ENCODE results near the gene CENPX. TPM values are rescaled to one million over a fixed set of nuclear protein-coding genes. Genes with fewer than 3 reads are reported as not detected.
A peak's percentile ranks its signal among the peaks of the same experiment; 100 is the strongest.
"Not testable (repeated sequence)": the region's sequence is repeated elsewhere in the genome, so short reads cannot be mapped to it uniquely, and the experiment has no call there.

Gene CENPX
- total RNA-seq, 1 donor from 2014 or later: 40.2 TPM

GRCh38 chr17:82042649-82043048 lies 20.0 kb upstream of the CENPX start:
- Histone ChIP-seq H3K27me3 (no peaks in the 10 kb centered on the region), H3K36me3 (no peaks in the 10 kb centered on the region), H3K27ac (no peak overlapping the region), H3K9me3 (no peaks in the 10 kb centered on the region), H3K4me3 (no peak overlapping the region), H3K4me1 (peaks cover 5% of the 10 kb centered on the region)
- DNase-seq (no peak), ATAC-seq (no peak)
- no peak for TF ChIP-seq CTCF (IDR thresholded peaks at IDR 0.05)
- intact Hi-C loops (cut with DNase I): no loop called here

GRCh38 chr17:82041144-82041814 lies 18.6 kb upstream of the CENPX start:
- no peak for ATAC-seq
- no peak for DNase-seq
- TF ChIP-seq CTCF (IDR thresholded peaks at IDR 0.05): no peak
- no peak overlapping the region for H3K4me3 ChIP-seq
- no peaks in the 10 kb centered on the region for H3K9me3 ChIP-seq
- no peaks in the 10 kb centered on the region for H3K27me3 ChIP-seq
- no peaks in the 10 kb centered on the region for H3K36me3 ChIP-seq
- no peak overlapping the region for H3K27ac ChIP-seq
- intact Hi-C loops (cut with DNase I): no loop called here
- peaks cover 10% of the 10 kb centered on the region for H3K4me1 ChIP-seq

GRCh38 chr17:82039695-82040299 lies 17.1 kb upstream of the CENPX start:
- H3K9me3 ChIP-seq: no peaks in the 10 kb centered on the region
- H3K27ac ChIP-seq: no peak overlapping the region
- no peaks in the 10 kb centered on the region for H3K36me3 ChIP-seq
- intact Hi-C loops (cut with DNase I): loop anchor here (10.0 kb wide), 1 partner anchor 295 kb away; the partner anchor contains the start of gene SECTM1
- H3K27me3 ChIP-seq: no peaks in the 10 kb centered on the region
- ATAC-seq (no peak), DNase-seq (no peak)
- no peak overlapping the region for H3K4me3 ChIP-seq
- TF ChIP-seq CTCF (IDR thresholded peaks at IDR 0.05): no peak
- peaks cover 13% of the 10 kb centered on the region for H3K4me1 ChIP-seq

- not testable (repeated sequence) for H3K27ac ChIP-seq, H3K4me3 ChIP-seq
These were observed 16.2 kb upstream of the CENPX start for GRCh38 chr17:82038796-82039409.

GRCh38 chr17:82037889-82038195 lies 15.2 kb upstream of the CENPX start:
- intact Hi-C loops (cut with DNase I): loop anchor here (10.0 kb wide), 1 partner anchor 297 kb away; the partner anchor contains the start of gene SECTM1
- Histone ChIP-seq H3K9me3 (no peaks in the 10 kb centered on the region), H3K27ac (peak overlapping the region; percentile 95), H3K27me3 (no peaks in the 10 kb centered on the region), H3K4me3 (peak overlapping the region; percentile 65), H3K4me1 (peaks cover 13% of the 10 kb centered on the region), H3K36me3 (no peaks in the 10 kb centered on the region)
- ATAC-seq (no peak), DNase-seq (no peak)
- TF ChIP-seq CTCF (IDR thresholded peaks at IDR 0.05): no peak

More at GRCh38 chr17:82038796-82039409, 16.2 kb upstream of the CENPX start:
- H3K9me3 ChIP-seq, ATAC-seq, H3K36me3 ChIP-seq, H3K27me3 ChIP-seq, DNase-seq: not testable (repeated sequence)
- intact Hi-C loops (cut with DNase I): loop anchor here (10.0 kb wide), 1 partner anchor 296 kb away; the partner anchor contains the start of gene SECTM1
- peaks cover 13% of the 10 kb centered on the region for H3K4me1 ChIP-seq

Measured in upper lobe of right lung (tissue), 1 donor.